GM21515 (cell line): ENCODE data around the gene NEURL1B.
"Not testable (repeated sequence)": the region's sequence is repeated elsewhere in the genome, so short reads cannot be mapped to it uniquely, and the experiment has no call there.

ENCODE experiments used
- ATAC-seq: cut with Tn5 transposase; IDR thresholded peaks from one replicate; pipeline ENCODE4 v1.9.1; 2021; ENCODE audit not compliant: unreplicated experiment

The NEURL1B gene

DNA sequence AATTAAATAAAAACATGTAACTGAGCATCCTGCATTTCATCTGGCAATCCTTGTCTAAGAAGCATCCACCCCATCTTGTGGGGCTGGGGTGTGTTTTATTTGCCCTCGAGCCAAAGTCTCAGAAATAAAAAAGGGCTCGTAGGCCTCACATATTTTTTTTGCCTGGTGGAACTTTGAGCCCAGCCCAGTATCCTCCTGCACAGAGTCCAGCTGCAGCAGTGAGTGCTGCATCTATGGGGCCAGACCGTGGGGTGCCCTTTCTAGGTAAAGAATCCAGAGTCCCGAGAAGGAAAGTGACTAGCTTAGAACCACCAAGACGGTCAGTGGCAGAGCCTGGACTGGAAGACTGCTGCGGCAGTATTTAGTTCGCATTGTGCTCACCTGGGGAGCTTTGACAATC is 33.1 kb downstream of the NEURL1B start:
- ATAC-seq: no peak

DNA sequence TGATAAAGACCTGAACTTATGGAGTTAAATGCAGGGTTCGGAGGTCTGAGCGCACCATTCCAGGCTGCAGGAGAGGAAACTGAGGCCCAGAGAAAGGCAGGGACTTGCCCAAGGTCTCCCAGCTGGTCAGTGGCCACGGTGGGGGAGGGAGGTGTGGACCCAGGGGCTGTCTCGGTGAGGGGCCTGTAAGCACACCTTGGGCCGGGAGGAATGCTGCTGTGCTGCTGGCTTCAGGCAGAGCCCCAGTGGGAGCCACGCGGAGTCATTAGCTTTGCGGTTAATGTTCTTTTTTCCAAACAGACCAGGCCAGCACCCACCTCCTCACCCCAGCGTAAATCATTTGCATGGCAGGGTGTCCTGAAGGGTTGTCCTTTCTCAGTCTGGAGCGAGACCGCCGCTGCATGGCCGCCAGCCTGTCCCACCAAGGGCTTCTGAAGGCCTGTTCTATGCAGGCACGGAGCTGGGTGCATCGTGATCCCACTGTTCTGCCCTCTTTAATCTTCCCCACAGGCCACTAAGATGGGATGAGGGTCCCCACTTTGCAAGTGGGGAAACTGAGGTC is 35.9 kb downstream of the NEURL1B start:
- no peak for ATAC-seq

DNA sequence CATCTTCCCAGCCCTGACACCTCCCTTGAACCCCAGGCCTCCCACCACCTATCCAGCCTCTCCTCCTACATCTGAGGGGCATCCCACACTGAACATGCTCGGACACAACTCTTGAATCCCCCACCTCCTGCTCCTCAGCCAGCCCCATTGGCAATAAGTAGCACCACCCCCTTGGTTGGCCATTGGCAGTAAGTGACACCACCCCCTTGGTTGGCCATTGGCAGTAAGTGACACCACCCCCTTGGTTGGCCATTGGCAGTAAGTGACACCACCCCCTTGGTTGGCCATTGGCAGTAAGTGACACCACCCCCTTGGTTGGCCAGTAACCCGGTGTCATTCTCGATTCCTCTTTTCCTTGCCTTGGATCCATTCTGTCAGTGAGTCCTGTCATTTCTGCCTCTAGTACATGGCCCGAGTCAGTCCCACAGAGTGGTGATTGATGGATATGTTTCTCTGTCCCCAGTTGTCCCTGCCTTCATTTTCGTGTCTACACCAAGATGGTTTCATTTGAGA is 37.4 kb downstream of the NEURL1B start:
- not testable (repeated sequence) for ATAC-seq

DNA sequence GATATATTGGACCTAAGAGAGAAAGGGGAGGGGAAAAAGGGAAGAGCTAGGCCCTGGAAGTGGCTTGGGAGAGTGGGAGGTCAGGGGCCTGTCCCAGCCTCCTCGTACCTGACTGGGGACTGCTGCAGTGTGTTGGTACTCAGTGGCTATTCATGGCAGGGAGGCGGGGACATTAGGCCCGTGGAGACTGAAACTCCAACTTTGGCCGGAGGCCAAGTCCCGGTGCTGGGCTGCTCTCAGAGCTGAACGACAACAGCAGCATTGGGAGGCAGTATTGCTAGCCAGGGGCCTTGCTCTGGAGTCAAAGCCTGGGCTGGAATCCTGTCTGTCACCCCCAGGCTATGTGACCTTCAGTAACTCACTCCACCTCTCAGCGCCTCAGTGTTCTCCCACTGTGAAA is 37.8 kb downstream of the NEURL1B start:
- ATAC-seq: no peak

DNA sequence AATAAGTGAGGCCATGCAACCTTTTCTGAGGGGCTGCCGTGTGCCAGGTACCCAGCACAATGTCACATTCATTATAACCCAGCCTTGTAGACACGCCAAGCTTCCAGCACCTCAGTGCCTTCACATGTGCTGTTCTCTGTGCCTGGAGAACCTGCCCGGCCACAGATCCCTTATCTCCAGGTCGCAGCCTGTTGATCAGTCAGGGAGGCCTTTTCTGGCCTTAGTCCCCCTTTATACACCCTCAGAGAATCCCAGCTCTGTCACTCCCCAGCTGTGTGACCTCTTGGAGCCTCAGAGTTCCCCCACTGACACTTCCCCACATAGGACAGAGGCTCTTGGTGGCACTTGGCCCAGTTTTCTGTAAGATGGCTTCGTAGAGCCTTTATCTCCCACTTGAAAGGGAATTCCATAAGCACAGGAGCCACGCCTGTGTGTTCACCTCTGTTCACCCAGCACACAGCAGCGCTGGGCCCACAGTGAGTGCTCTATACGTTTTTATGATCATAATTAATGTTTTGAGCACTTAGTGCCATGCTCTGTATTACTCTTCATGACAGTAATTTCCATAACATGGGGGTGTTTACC is 38.7 kb downstream of the NEURL1B start:
- no peak for ATAC-seq

DNA sequence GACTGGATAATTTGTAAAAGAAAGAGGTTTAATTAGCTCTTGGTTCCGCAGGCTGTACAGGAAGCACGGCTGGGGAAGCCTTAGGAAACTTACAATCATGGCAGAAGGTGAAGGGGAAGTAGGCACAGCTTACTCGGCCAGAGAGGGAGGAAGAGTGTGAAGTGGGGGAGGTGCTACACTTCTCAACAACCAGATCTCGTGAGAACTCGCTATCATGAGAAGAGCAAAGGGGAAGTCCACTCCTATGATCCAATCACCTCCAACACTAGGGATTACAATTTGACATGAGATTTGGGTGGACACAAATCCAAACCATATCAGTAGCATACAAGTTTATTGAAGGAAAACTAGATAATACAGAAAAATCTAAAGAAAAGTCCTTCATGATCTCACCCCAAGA is 39.9 kb downstream of the NEURL1B start:
- ATAC-seq: no peak

DNA sequence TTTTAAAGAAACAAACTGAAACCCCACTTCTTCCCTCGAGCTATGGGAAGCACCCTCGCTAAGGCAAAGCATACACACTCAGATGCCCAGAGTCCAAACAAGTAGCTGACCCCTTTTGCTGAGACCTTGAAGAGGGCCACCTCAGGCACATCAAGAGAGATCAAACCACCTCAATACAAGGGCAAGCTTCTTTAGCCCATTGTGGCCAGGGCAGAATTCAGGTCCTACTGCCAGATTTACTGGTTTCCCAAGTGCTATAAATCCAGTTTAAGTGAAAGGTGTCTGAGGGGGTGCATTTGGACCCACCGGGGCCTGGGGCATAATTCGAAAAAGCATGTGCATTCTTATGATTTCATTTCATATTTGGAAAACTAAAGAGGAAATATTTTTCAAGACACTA is 40.4 kb downstream of the NEURL1B start:
- no peak for ATAC-seq

DNA sequence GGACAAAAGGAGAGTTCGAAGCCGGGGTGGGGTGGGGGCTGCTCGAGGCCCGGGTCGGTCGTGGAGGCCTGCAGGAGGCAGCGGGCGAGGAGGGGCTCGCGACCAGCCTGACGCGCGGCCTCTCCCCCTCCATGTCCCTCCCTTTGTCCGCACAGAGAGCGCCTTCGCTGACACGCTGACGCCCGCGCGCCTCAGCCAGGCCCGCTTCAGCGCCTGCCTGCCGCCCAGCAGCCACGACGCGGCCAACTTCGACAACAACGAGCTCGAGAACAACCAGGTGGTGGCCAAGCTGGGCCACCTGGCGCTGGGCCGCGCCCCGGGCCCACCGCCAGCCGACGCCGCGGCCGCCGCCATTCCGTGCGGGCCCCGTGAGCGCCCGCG is 42.2 kb downstream of the NEURL1B start:
- no peak for ATAC-seq

DNA sequence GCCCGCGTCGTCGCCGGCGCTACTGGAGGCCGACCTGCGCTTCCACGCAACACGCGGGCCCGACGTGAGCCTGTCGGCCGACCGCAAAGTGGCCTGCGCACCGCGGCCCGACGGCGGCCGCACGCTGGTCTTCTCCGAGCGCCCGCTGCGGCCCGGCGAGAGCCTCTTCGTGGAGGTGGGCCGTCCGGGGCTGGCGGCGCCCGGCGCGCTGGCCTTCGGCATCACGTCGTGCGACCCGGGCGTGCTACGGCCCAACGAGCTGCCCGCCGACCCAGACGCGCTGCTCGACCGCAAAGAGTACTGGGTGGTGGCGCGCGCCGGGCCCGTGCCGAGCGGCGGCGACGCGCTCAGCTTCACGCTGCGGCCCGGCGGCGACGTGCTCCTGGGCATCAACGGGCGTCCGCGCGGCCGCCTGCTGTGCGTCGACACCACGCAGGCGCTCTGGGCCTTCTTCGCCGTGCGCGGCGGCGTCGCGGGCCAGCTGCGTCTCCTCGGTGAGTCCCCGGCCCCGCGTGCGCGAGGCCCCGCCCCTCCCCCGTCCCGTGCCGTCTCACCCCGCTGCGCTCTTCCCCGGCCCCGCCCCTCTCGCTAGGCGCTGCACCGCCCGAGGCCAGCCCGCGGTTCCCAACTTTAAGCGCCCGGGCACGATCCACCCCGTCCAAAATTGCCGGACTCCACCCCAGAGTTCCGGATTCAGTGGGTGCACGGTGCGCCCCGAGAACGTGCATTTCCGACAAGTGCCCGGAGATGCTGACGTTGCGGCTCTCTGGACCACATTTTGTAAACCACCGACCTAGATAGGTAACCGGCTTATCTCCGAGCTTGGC is 42.8 kb downstream of the NEURL1B start:
- ATAC-seq: no peak

DNA sequence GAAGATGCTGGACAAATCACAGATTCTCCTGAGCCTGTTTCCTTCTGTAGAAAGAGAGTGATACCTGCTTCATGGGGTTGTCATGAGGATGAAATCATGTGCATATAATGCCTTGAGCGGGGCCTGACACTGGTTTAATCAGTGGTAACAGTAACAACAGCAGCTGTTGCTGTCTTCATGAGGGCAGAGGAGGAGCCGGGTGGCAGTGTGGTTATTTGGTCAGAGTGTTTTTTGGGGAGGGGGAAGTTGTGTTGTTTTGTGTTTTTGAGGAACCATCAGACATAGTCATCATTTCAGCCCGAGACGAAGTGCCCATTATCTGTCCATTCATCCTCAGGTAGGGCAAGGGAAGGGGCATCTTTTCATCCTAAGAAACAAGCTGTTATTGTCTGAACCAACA is 44.0 kb downstream of the NEURL1B start:
- ATAC-seq: no peak

DNA sequence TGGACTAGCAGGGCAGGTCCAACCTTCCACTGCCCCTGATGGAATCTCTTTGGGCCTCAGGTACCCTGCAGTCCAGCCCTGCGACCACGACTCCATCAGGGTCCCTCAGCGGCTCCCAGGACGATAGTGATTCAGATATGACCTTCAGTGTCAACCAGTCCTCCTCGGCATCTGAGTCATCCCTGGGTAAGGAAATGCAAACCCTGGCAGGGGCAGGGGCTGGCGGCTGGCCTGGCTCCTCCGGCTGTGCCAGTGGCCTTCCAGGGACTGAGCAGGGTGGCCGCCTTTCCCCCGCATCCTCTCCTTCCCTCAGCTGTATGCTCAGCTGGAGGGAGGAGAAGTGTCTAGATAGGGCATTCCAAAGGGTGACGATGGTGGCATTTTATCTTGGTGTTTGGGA is 45.0 kb downstream of the NEURL1B start:
- no peak for ATAC-seq

DNA sequence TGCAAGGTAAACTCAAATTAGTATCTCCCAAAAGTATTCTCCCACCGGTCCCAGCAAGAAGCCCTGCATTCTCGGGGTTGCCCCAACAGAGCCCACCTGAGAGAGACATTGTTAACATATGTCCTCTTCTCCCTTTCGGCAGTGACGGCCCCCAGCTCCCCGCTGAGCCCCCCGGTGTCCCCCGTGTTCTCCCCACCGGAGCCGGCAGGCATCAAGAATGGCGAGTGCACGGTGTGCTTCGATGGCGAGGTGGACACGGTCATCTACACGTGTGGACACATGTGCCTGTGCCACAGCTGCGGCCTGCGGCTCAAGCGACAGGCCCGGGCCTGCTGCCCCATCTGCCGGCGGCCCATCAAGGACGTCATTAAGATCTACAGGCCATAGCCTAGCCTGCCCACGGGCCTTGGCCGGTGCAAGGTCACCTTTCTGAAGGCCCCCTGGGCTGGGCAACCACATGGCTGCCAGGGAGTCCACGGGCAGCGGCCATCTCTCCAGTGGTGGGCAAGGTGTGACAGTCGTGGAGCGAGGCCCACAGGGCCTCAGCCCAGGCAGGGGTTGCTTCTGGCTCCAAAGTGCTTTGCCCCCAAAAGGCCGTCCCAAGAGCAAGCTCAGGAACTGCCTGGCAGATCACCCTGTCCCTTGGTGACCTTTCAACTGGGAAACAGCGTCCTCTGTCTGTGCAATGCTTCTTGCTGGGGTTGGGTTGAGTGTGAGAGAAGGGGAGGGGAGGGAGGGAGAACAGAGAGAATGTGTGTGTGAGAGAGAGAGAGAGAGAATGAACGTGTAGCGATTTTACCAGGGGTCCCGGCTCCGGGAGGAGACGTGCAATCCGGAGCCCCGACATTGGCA is 45.7 kb downstream of the NEURL1B start:
- ATAC-seq: no peak

DNA sequence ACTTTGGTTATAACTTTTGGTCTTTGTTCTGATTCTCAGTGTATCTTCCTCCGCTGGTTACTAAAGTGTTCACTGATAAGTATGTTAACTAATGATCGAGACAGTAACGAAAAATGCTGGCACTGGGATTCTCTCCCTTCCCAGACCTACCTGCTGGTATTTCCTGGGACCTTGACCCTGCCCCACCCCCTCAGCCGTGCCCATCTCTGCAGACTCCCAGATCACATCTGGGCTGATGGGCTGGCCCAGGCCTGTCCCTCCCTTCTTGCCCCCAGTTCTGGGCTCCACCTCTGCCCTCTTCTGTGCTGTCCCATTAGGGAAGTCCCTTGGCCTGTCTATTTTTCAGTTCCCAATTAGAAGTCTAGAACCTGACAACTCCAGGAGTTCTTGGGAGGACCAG is 46.9 kb downstream of the NEURL1B start:
- ATAC-seq: no peak

DNA sequence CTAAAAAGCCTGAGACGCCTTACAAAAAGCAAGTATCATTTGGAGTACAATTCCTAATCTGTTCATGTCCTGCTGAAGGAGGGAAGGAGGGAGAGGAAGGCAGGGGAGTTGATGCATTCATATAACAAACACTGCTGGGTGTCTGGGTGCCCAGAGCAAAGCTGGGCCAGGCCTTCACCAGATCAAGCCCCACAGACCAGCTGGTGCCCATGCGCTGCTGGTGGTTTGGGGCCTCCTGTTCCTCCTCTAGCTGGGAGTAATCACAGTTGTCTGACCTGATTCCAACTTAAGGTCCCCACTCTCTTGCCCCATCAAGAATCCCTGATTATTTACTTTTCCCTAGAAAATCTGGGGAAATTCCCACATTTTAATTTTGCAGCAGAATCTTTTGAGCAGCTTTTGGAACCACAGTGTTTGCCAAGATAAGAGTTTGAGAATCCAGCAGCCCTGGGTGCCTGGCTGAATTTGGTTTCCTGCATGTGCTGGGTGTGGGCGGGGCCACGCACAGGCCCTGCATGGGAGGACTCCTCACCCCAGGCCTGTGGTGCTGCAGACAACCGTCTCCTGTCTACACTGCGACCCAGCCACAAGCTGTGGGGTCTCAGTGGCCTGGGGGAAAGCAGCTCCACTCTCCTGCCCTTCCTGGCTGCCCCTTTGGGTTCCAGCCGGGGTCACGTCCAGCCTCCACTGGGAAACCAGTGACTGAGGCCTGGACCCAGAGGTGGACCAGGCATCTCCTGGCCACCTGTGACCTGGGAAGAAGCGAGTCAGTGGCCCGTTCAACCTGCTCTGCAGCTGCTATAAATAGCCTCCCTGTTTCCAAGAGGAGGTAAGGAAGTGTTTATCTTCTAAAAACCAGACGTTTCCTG is 47.5 kb downstream of the NEURL1B start:
- ATAC-seq: no peak

DNA sequence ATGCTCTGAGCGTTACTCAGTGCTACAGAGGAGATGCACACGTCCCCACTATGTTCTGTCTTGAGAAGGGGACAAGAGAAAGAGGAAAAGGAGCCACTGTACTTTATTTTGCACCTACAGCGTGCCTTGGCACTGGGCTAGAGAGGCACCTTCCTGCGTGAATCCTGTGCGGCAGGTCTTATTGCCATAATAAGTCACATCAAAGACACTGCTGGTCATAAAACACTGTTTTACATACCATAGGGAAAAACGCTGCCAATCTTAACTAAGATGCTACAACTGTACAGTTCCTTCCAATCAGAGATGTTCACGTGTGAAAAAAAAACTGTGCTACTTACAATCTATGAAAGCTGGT is 48.1 kb downstream of the NEURL1B start:
- ATAC-seq: no peak

DNA sequence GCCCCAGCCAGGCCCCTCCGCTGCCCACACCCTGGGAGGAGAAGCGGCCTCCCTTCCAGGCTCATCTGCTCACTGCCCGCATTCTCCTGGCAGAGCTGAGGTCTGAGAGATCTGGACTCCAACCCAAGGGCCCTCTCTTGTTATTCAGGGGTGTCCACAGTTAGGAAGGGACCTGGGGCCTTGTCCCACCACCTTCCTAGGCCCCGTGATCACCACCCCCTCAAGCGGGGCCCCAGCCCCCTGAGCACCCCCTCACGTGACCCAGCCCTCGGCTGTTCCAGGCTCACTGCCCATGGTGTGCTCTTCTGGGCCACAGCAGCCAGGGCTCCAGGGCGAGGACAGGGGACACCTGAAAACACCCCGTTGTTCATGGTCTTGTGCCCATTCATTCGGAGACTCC is 48.7 kb downstream of the NEURL1B start:
- ATAC-seq: peak; percentile 9

DNA sequence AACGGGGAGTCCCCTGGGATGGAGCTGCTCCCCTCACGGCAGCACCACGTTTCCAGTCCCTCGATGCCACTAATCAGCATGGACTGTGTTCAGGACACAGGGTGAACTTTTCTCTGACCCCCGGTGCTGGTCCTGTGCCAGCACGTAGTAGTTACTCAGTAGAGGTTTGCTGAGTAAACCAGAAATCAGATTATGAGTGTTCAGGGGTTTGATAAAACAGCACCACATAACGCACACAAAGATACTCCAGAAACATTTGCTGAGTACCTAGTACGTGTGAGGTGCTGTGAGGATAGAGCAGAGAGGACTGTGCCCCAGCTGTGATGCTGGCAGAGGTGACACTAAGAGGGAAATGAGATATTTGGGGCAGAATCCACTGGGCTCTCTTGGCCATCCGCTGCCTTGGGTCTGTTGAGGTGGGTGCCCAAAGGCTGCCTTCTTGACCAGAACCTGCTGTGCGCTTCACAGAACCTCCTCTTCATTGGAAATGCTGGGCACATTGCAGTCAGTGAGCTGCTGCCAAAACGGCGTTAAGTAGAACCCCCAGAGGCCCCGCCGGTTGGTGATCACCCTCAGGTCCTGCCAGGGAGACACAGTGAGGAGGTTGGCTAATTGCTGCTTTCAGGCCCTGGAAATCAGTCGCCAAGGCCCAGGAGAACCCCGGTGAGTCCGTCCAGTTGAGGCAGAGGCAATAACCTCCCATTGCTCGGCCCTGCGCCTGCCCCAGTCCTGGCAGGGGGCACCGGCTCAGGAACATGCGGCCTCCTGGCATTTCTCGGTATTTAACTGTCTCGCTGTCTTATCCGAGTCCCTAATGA is 49.4 kb downstream of the NEURL1B start:
- ATAC-seq: peak; percentile 55

DNA sequence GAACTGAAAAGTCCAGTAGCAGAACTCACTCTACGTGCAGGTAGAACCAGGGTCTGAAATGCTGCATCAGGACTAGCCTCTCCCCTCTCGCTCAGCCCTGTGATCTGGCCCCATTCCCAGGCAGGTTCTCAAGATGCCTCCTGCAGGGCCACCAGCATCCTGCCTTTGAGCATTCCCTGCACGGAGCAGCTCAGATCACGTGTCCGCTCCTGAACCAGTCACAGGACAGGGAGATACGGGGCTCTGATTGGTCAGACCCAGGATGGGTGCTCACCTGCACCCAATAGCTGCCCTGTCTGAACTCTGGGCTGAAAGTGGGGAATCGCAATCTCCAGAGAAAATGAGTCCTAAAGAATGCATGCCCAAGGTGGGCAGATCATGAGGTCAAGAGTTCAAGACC is 50.8 kb downstream of the NEURL1B start:
- ATAC-seq: no peak

DNA sequence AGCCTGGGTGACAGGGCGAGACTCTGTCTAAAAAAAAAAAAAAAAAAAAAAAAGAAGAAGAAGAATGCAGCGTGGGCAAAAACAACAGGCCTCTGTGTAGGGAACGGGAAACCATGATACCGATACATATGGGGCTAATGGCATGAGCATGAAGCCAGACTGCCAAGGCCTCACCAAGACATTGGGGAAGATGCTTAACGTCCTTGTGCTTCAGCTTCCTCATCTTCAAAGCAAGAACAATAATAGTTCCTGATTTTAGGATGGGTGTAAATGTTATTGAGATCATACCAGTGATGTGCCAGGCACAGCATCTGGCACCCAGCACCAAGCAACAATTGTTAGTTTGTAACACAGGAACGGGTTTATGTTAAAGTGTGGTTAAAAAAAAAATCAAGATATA is 51.4 kb downstream of the NEURL1B start:
- ATAC-seq: no peak

DNA sequence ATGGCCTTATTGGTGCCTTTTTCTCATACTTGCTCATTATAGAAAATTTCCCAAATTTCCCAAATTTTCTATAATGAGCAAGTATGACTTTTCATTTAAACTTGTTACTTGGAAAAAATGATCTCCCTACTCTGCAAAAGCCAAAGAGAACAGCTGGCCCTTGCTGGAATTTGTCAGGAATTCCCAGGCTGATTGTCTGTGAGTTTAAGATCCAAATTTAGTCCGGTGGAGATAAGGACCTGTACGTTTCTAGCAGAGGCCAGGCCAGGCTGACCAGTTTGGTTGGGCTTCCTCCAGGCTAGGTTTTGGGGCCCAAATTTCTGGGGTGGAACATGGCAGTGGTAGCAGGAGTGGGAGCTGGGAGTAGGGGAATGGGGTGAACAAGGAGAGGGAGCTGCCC is 51.9 kb downstream of the NEURL1B start:
- ATAC-seq: no peak
